Body of pancreas (tissue), 4 donors: ENCODE data around the gene HLA-DOB. TPM values are rescaled to one million over a fixed set of nuclear protein-coding genes. Genes with fewer than 3 reads are reported as not detected.

Source experiments
- ATAC-seq: fragments of 150-250 bp; one replicate; pipeline ENCODE4 v1.9.1; 2016
- DNase-seq, 4 donors: peaks; one replicate each; pipeline ENCODE4 v3.0.0-alpha.2; 2019
- H3K27ac ChIP-seq, 4 donors: fragments of 200-600 bp; sonication (generic); 1 replicate in 3 of 4; 2 replicates in 1 of 4; pipeline versions ENCODE4 v1.5.1 to v1.6.1; 2016 to 2019; ENCODE audit warnings: mild to moderate bottlenecking in 1 of 4, mixed read lengths in 1 of 4, moderate library complexity in 1 of 4
- H3K27me3 ChIP-seq, 2 donors: fragments of 200-600 bp; sonication (generic); one replicate each; pipeline ENCODE4 v1.6.0; 2016; ENCODE audit warnings: mild to moderate bottlenecking in 1 of 2
- H3K36me3 ChIP-seq, 2 donors: fragments of 200-600 bp; sonication (generic); replicated peaks in 1 of 2; 2 replicates each; pipeline ENCODE4 v1.5.1; 2016; ENCODE audit warnings: low read depth in 2 of 2; ENCODE audit not compliant: insufficient read depth in 1 of 2
- H3K4me1 ChIP-seq: fragments of 200-600 bp; sonication (generic); one replicate; pipeline ENCODE4 v1.6.0; 2016
- H3K4me3 ChIP-seq, 2 donors: fragments of 200-600 bp; sonication (generic); 1 replicate in 1 of 2; 2 replicates in 1 of 2; pipeline ENCODE4 v1.5.1; 2016 to 2019
- H3K9me3 ChIP-seq, 3 donors: fragments of 200-600 bp; sonication (generic); 1 replicate in 2 of 3; 2 replicates in 1 of 3; pipeline ENCODE4 v1.5.1; 2016
- CTCF ChIP-seq, 7 experiments: fragments of 450-650 bp in 4 of 7; fragments of 200-600 bp in 3 of 7; sonication (generic) in 3 of 7; IDR thresholded peaks; one replicate each; pipeline ENCODE4 v1.5.1; 2016 to 2019; ENCODE audit warnings: antibody characterized with exemption in 7 of 7
- POLR2A ChIP-seq, 3 donors: fragments of 450-650 bp; IDR thresholded peaks; one replicate each; pipeline ENCODE4 v1.6.1; 2016; ENCODE audit warnings: antibody characterized with exemption in 3 of 3, mild to moderate bottlenecking in 2 of 3
- WGBS, 2 donors: methylation state at CpG; one replicate each; pipeline ENCODE4 v1.1.5; 2017; 5-methylcytosine and 5-hydroxymethylcytosine counted together
- intact Hi-C: fragments of 100-400 bp; cut with DNase I; formaldehyde crosslinking; loops from one replicate; pipeline ENCODE4 v1.15.1; 2023
- total RNA-seq, 2 donors: library from RNA; depleted of rRNA; stranded (reverse); fragments of >200 nt; gene quantifications; one replicate each; pipeline ENCODE4 v1.1.0, GENCODE V29; 2016

HLA-DOB gene
- total RNA-seq, 2 donors from 2014 or later, result not detected

- H3K4me1 ChIP-seq, result peaks cover 25% of the 10 kb centered on the region
- H3K36me3 ChIP-seq, result no peaks in the 10 kb centered on the region
- intact Hi-C loops, result no loop called here
- H3K4me3 ChIP-seq, result no peak overlapping the region
- ATAC-seq (no peak), DNase-seq (no peak)
- no peak for TF ChIP-seq POLR2A (IDR thresholded peaks at IDR 0.05)
- TF ChIP-seq CTCF (IDR thresholded peaks at IDR 0.05), result no peak
- H3K27ac ChIP-seq, result no peak overlapping the region
- WGBS, 2 donors, result 75 to 90% methylated on average over 9 of the region's 9 CpGs
- no peaks in the 10 kb centered on the region for H3K27me3 ChIP-seq
- no peaks in the 10 kb centered on the region for H3K9me3 ChIP-seq
These were observed 23.9 kb upstream of the HLA-DOB start for GRCh38 chr6:32840604-32841246.

GRCh38 chr6:32839356-32839755 is 22.6 kb upstream of the HLA-DOB start:
- DNase-seq, result no peak
- TF ChIP-seq CTCF (IDR thresholded peaks at IDR 0.05) (no peak), POLR2A (IDR thresholded peaks at IDR 0.05) (no peak)
- Histone ChIP-seq H3K27ac (peak overlapping the region in 3 of 4 donors; percentile 90 to 92 (median 90)), H3K36me3 (peaks cover 0 to 2% of the 10 kb centered on the region in 2 donors), H3K4me1 (peaks cover 21% of the 10 kb centered on the region), H3K27me3 (no peaks in the 10 kb centered on the region), H3K9me3 (no peaks in the 10 kb centered on the region), H3K4me3 (no peak overlapping the region)
- WGBS, 2 donors, result 82 to 83% methylated on average over 15 of the region's 15 CpGs
- ATAC-seq, result no peak
- intact Hi-C loops, result no loop called here

GRCh38 chr6:32838114-32838958 is 21.5 kb upstream of the HLA-DOB start, which contains the start of gene TAP2:
TSS of gene TAP2 (minus strand) at chr6:32838739. CDS start at chr6:32838233, 506 bp downstream.
- Histone ChIP-seq H3K36me3 (peaks cover 0 to 4% of the 10 kb centered on the region in 2 donors), H3K27me3 (no peaks in the 10 kb centered on the region), H3K27ac (peak within 1 kb of the TSS; percentile 80 to 92 (median 90)), H3K4me3 (peak within 1 kb of the TSS; percentile 58 to 72), H3K9me3 (no peaks in the 10 kb centered on the region), H3K4me1 (peaks cover 19% of the 10 kb centered on the region)
- peak; percentile 96 for ATAC-seq
- 0 to 1% methylated on average over 36 to 57 of the region's 57 CpGs for WGBS, 2 donors
- peak; percentile 95 to 97 (median 96) for DNase-seq
- intact Hi-C loops, result no loop called here
- TF ChIP-seq POLR2A (IDR thresholded peaks at IDR 0.05) (peak in 2 of 3 donors; percentile 59 to 61), CTCF (IDR thresholded peaks at IDR 0.05) (peak; percentile 88 to 99 (median 98))

DNA sequence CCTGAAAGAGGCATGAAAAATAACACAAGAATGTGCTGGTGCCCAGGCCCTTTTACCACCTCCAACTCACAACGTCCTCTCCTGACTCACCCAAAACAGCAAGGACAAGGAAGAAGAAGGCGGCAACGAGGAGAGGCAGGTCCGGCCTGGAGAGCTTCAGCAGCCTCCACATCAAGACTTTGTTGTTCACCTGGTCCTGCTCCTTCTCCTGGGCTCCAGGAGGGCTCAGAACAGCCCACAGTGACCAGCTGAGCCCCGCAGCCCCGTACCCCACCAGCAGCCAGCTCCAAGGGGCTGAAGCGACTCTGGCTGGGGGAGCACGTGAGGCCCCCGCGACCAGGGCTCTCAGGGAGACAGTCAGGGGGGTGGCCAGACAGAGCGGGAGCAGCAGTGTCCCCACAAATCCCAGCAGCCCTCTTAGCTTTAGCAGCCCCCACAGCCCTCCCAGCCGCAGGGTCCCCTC is 20.9 kb upstream of the HLA-DOB start:
- no peak for TF ChIP-seq CTCF (IDR thresholded peaks at IDR 0.05)
- TF ChIP-seq POLR2A (IDR thresholded peaks at IDR 0.05), result no peak
- Histone ChIP-seq H3K27me3 (no peaks in the 10 kb centered on the region), H3K4me3 (peak overlapping the region in 1 of 2 donors; percentile 72), H3K4me1 (peaks cover 13% of the 10 kb centered on the region), H3K36me3 (peaks cover 0 to 4% of the 10 kb centered on the region in 2 donors), H3K9me3 (no peaks in the 10 kb centered on the region), H3K27ac (peak overlapping the region; percentile 80 to 92 (median 90))
- ATAC-seq (no peak), DNase-seq (no peak)
- WGBS, 2 donors, result 21 to 48% methylated on average over 7 to 12 of the region's 12 CpGs
- intact Hi-C loops, result no loop called here
